HG02763 (cell line): ENCODE measurements around the gene CHAF1B.
"Not testable (repeated sequence)": the region's sequence is repeated elsewhere in the genome, so short reads cannot be mapped to it uniquely, and the experiment has no call there.

ENCODE experiments used
- ATAC-seq: cut with Tn5 transposase; IDR thresholded peaks from one replicate; pipeline ENCODE4 v1.9.1; 2021; ENCODE audit warnings: mild to moderate bottlenecking, moderate library complexity; ENCODE audit not compliant: unreplicated experiment

CHAF1B gene

DNA sequence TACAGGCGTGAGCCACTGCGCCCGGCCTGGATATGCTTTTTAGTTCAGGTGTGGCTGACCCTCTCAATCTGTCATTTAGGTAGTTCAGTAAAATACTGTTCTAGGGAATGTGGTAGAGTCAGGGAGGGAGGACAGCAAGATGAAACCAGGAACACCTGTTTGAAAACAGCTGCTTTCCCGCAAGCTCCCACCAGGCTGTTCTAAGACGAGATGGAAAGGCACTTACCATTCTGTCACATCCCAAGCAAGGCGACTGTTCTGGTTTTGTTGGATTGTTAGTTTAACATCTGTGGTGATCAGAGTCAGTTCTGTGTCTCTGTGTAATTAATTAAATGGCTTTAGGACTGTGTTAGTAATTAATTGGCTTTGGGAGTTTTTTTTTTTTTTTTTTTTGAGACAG lies 2.9 kb downstream of the CHAF1B start:
- ATAC-seq, result no peak

GRCh38 chr21:36388835-36389234 lies 3.6 kb downstream of the CHAF1B start:
- no peak for ATAC-seq

DNA sequence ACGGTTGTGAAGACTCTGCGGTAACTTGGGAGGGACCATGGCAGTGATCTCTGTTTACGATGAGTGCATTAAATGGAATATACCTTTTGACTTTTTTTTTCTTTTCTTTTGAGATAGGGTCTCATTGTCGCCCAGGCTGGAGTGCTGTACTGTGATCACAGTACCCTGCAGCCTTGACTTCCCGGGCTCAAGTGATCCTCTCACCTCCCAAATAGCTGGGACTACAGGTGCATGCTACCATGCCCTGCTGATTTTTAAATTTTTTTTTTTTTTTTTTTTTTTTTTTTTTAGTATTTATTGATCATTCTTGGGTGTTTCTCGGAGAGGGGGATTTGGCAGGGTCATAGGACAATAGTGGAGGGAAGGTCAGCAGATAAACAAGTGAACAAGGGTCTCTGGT lies 6.5 kb downstream of the CHAF1B start:
- ATAC-seq, result not testable (repeated sequence)

GRCh38 chr21:36395353-36396111 lies 10.3 kb downstream of the CHAF1B start:
- no peak for ATAC-seq

- no peak for ATAC-seq
Observed at GRCh38 chr21:36396325-36396724, 11.1 kb downstream of the CHAF1B start.

DNA sequence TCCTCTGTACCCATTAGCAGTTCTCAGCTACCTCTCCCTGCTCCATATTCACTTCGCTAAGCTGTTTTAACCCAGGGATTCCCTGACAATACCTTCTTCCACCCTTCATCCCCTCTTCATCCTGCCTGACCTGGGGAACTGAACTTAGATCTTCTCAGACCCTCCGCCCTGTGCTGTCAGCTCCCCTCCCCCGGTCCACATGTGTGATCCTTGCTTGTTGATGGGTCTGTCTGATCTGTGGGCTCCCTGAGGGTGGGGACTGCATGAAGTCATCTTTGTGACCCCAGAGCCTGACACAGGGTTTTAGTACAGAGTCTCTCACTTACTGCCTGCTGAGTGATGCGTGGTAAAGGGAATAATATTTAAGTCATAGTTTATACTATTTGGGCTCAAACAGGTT lies 11.8 kb downstream of the CHAF1B start:
- no peak for ATAC-seq

- ATAC-seq, result no peak
Observed at GRCh38 chr21:36397606-36398005, 12.4 kb downstream of the CHAF1B start.

DNA sequence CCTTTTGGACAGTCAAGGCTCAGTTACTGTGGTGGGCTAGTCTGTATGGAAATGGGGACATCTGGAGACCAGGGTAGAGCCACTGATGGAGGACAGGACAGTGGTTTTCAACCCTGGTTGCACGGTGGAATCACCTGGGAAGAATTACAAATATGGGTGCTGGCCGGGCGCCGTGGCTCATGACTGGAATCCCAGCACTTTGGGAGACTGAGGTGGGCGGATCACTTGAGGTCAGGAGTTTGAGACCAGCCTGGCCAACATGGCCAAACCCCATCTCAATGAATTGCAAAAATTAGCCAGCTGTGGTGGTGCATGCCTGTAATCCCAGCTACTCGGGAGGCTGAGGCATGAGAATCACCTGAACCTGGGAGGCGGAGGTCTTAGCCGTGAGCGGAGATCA lies 14.5 kb downstream of the CHAF1B start:
- ATAC-seq, result not testable (repeated sequence)

GRCh38 chr21:36400719-36401118 lies 15.5 kb downstream of the CHAF1B start:
- ATAC-seq, result no peak

GRCh38 chr21:36402339-36402738 lies 17.1 kb downstream of the CHAF1B start:
- no peak for ATAC-seq

DNA sequence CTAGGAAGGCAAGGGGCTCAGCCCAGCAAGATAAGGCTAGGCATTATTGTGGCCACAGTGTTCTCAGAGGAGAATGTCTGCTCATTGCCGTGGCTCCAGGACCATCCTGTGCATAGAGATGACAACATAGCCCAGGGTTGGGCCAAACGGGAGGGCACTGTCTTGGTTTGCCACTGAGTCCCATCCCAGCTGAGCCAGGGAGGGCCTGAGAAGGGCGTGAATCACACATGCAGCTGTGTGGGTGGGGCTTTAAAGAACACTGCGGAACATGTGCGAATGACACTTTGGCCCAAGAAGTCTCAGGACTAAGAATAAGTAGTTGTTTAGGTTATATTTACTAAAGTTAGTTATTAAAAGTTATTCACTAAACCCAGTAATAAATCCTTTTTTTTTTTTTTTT lies 18.5 kb downstream of the CHAF1B start:
- ATAC-seq, result no peak

- ATAC-seq, result no peak
Observed at GRCh38 chr21:36408568-36408967, 23.4 kb downstream of the CHAF1B start.

DNA sequence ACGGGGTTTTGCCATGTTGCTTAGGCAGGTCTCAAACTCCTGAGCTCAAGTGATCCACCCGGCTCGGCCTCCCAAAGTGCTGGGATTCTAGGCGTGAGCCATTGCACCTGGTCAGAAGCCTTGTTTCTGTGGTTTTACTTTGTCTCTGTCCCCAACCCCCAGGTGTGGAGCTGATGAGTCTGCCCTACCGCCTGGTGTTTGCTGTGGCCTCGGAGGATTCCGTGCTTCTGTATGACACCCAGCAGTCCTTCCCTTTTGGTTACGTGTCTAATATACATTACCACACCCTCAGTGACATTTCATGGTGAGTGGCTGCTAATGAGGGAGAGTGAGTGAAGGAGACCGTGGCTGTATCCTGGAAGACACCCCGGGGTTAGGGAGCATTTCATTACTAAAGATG lies 26.1 kb downstream of the CHAF1B start:
- ATAC-seq, result no peak

DNA sequence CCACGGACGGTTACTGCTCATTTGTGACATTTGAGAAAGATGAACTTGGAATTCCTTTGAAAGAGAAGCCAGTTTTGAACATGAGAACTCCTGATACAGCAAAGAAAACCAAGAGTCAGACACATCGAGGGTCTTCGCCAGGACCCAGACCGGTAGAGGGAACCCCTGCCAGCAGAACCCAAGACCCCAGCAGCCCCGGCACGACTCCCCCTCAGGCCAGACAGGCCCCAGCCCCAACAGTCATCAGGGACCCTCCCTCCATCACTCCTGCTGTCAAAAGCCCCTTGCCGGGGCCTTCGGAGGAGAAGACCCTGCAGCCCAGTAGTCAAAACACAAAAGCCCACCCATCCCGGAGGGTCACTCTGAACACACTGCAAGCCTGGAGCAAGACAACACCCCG lies 27.7 kb downstream of the CHAF1B start:
- ATAC-seq, result no peak

DNA sequence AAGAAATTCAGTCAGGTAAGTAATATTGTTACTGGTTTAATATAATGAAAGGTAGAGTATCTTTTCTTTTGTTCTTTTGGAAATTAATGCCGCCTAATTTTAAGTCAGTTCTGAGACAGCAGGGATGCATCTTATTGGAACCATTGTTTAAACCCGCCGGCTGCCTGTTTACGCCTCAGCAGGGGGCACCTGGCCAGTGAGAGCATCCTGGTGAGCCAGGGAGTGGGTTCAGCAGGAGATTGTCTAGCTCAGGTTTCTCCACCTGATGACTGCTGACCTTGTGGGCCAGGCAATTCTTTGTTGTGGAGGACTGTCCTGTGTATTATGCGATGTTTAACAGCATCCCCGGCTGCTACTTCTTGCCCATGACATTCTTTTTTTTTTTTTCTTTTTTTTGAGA lies 30.2 kb downstream of the CHAF1B start:
- ATAC-seq, result no peak

DNA sequence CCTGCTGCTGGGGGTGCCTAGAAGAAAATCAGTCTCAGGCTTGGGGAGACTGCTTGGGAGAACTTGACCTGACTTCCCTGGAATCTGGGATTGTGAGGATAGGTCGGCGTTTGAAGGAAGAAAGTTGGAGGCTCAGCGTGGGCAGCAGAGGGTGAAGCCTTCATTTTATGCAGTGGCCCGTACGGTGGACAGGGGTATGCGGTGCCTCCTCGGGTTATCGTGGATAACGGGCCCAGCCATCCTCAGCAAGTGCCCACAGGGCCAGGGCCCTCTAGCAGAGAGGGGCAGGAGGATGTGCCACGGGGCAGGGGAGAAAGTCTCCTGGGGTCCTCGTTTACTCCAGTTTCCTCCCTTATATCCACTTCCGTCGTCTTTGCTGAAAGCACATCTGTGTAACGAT lies 34.0 kb downstream of the CHAF1B start:
- ATAC-seq, result no peak

DNA sequence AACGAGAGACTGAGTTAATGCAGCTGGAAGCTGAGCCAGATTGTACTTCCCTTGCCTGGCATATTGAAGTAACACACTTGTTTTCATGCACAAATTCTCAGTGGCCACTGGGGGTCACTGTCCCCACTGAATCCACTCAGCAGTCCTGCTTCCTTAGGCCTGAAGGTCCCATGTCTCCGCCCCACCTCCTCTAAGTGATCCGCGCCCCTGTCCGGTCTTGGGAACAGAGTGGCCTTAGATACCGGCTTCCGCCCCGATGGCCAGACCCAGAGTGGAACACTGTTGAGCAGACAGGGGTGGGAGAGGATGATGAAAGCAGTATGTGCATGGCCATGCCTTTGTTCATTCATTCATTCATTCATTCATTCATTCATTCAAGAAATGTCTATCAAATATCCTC lies 34.8 kb downstream of the CHAF1B start:
- ATAC-seq, result peak; percentile 70

GRCh38 chr21:36420571-36421339 lies 35.6 kb downstream of the CHAF1B start:
- ATAC-seq, result no peak

DNA sequence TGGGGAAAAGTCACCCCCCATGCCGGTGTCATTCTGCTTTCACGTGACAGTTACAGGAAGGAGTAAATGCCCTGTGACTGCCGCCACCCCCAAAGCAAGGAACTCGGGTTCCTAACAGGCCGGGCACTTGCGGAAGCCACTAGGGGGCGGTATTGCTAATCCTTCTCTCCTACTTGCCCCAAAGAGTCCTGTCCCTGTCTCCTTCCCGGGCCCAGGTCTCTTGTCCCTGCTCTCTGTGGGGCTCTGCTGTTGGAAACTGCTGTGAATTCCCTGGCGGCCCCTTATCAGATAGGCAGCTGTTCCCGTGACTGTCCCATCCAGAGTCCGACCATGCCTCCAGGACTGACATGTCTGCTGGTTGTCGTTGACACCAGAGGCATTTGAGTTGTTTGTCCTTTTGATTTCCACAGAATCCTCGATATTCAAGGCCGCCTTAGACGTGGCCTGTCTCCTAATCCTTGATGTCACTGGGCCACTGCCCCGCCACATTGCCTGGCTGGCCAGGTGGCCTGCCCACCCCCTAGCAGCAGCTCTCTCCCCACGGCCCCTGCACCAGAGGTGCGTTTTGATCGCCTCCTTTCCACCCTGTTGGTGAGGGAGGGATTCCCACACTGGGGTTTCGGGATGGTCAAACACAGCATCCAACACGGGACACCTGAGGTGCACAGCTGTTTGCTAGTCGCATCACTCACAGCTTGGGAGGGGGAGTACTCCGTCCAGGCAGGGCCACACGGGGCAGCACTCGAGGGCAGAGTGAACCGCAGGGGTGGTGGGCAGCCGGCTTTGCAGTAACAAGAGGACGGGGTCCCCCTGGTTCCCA lies 37.3 kb downstream of the CHAF1B start:
- no peak for ATAC-seq

GRCh38 chr21:36423771-36424433 lies 38.7 kb downstream of the CHAF1B start:
- no peak for ATAC-seq

DNA sequence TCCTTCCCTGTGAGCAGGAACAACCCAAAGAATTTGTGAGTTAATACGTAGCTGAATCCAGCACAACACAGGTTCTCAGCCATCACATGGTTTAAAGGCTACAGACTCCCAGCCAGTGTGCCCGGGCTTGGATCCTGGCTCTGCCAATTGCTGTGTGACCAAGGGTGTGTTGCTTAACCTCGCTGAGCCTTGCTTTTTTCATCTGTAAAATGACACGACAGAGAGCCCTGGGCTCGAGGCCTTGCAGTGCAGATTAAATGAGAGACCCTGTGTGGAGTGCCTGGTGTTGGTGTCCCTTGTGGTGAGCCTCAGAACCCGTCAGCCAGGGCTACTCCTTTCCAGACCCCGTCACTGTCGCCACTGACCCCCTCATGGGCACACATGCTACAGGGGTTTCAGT lies 39.4 kb downstream of the CHAF1B start:
- ATAC-seq, result no peak
